Measurements from ENCODE around the gene HAUS5.
A peak's percentile ranks its signal among the peaks of the same experiment; 100 is the strongest.

HAUS5 gene

GRCh38 chr19:35608251-35608650 is 4.3 kb upstream of the HAUS5 start:
- DNase-seq: no peak

GRCh38 chr19:35609851-35610353 is 2.6 kb upstream of the HAUS5 start:
- no peak for DNase-seq

- DNase-seq: no peak
These were observed 344 bp upstream of the HAUS5 start for GRCh38 chr19:35612224-35612558.

GRCh38 chr19:35613574-35613973 is 1.0 kb downstream of the HAUS5 start:
- no peak for DNase-seq

- no peak for DNase-seq
These were observed 2.5 kb downstream of the HAUS5 start for GRCh38 chr19:35615036-35615435.

GRCh38 chr19:35618857-35619256 is 6.3 kb downstream of the HAUS5 start:
- DNase-seq: no peak

- no peak for DNase-seq
These were observed 6.9 kb downstream of the HAUS5 start for GRCh38 chr19:35619290-35619923.

GRCh38 chr19:35620001-35620400 is 7.5 kb downstream of the HAUS5 start:
- DNase-seq: no peak

- DNase-seq: no peak
These were observed 9.2 kb downstream of the HAUS5 start for GRCh38 chr19:35621708-35622107.

- DNase-seq: no peak
These were observed 10.2 kb downstream of the HAUS5 start for GRCh38 chr19:35622750-35623149.

GRCh38 chr19:35623327-35624010 is 10.9 kb downstream of the HAUS5 start:
- DNase-seq: no peak

GRCh38 chr19:35628264-35628564 is 15.7 kb downstream of the HAUS5 start:
- DNase-seq: no peak

- peak; percentile 98 for DNase-seq
These were observed 16.2 kb downstream of the HAUS5 start, which contains the start of gene RBM42 for GRCh38 chr19:35628565-35629331. TSS of gene RBM42 (plus strand) at chr19:35629036. CDS start at chr19:35629154, 118 bp downstream.

- no peak for DNase-seq
These were observed 16.7 kb downstream of the HAUS5 start for GRCh38 chr19:35629332-35629633.

- no peak for DNase-seq
These were observed 21.3 kb downstream of the HAUS5 start for GRCh38 chr19:35633727-35634440.

GRCh38 chr19:35636651-35637050 is 24.1 kb downstream of the HAUS5 start:
- DNase-seq: no peak

GRCh38 chr19:35637165-35637564 is 24.6 kb downstream of the HAUS5 start:
- DNase-seq: no peak

- DNase-seq: no peak
These were observed 26.7 kb downstream of the HAUS5 start for GRCh38 chr19:35639321-35639639.

GRCh38 chr19:35639863-35640262 is 27.3 kb downstream of the HAUS5 start:
- no peak for DNase-seq

- no peak for DNase-seq
These were observed 29.1 kb downstream of the HAUS5 start, which contains the start of gene ETV2 for GRCh38 chr19:35641515-35642151. TSS of gene ETV2 (plus strand) at chr19:35641745. CDS start at chr19:35642461, 716 bp downstream.

- DNase-seq: no peak
These were observed 29.8 kb downstream of the HAUS5 start for GRCh38 chr19:35642312-35642711.

- no peak for DNase-seq
These were observed 30.3 kb downstream of the HAUS5 start for GRCh38 chr19:35642798-35643254.
